Activated T-cell treated with anti-CD3 and anti-CD28 coated beads for 48 hours (primary cell): ENCODE data around the gene ACBD5.
"Not testable (repeated sequence)": the region's sequence is repeated elsewhere in the genome, so short reads cannot be mapped to it uniquely, and the experiment has no call there.

Experiments used
- DNase-seq: peaks from one replicate; pipeline ENCODE4 v3.0.0-alpha.2; 2020; ENCODE audit warnings: low read depth

Gene ACBD5, protein sequence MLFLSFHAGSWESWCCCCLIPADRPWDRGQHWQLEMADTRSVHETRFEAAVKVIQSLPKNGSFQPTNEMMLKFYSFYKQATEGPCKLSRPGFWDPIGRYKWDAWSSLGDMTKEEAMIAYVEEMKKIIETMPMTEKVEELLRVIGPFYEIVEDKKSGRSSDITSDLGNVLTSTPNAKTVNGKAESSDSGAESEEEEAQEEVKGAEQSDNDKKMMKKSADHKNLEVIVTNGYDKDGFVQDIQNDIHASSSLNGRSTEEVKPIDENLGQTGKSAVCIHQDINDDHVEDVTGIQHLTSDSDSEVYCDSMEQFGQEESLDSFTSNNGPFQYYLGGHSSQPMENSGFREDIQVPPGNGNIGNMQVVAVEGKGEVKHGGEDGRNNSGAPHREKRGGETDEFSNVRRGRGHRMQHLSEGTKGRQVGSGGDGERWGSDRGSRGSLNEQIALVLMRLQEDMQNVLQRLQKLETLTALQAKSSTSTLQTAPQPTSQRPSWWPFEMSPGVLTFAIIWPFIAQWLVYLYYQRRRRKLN

DNA sequence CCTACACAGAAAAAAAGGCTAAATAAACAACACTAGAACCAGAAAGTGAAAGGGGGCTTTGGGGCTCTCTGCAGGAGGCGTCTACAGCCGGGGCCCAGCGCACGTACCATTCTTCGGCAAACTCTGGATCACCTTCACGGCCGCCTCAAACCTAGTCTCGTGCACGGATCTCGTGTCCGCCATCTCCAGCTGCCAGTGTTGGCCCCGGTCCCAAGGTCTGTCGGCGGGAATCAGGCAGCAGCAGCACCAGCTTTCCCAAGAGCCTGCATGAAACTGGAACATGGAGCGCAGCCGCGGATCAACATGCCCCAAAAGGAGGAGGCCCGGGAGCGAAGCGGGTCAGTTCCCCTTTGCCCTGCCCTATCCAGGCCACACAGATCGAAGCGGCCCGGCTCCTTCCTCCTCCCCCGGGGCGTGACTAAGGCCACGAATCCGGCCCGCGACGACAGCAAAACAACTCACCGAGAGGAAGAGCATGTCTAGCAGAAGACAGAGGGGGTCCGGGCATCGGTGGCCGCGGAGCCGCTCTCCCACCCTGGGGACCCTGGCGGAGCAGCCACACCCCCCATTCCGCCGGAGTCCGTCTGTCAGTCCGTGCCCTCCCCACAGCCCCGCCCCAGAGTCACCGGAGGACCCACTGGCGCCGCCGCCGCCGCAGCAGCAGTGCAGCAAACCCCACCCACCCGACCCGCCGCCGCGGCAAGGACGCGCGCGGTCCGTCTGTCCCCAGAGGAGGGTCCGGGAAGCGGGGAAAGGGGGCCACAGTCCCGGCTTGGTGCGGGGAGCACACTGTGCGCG lies at the start of gene ACBD5:
ACBD5 (minus strand) TSS at position 586 of the 798 bp plus-strand sequence; CDS start at position 477, 109 bp downstream.
- peak; percentile 70 for DNase-seq

DNA sequence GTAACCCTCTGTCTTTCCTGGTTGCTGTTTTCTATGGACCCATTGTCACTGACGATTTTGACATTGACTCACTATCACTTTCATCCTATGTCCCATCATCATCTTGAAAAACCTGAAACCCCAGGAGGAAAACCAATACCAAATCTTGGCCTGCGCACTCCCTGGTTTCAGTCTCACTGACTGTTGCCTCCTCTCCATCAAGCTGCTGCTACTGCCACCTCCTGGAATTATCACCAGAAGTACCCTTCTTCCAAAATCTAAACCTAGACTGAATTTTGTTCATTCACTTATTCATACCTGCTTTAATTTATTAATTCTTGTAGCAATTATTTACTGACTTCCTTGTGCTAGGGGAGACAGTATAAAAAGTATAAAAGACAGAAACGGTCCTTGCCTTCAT lies 44.5 kb upstream of the ACBD5 start:
- peak; percentile 31 for DNase-seq

DNA sequence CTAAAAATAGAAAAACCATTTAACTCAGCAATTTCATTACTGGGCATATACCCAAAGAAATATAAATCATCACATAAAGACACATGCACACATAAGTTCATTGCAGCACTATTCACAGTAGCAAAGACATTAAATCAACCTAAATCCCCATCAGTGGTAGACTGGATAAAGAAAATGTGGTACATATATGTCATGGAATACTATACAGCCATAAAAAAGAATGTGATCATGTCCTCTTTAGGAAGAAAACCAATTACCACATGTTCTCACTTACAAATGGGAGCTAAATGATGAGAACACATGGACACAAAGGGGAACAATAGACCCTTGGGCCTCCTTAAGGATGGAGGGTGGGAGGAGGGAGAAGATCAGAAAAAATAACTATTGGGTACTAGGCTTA lies 36.0 kb upstream of the ACBD5 start:
- DNase-seq, result no peak

DNA sequence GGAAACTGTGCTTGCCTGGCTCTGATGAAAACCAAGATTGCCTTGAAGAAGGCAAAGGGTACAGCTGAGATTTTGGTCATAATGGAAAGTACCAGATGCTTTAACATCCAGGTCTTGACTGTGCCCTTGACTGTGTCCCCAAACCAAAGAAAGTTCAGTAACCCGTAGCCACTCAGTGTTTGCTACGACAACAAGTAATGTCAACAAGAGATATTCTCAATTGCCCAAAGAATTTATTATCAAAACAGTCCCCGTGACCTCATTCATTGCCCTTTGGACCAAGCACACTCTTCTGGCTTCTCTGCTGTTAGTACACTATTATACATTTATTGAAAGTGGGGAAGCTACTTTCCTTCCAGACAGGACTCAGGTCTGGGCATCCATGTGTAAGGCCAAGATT lies 25.4 kb upstream of the ACBD5 start:
- not testable (repeated sequence) for DNase-seq

DNA sequence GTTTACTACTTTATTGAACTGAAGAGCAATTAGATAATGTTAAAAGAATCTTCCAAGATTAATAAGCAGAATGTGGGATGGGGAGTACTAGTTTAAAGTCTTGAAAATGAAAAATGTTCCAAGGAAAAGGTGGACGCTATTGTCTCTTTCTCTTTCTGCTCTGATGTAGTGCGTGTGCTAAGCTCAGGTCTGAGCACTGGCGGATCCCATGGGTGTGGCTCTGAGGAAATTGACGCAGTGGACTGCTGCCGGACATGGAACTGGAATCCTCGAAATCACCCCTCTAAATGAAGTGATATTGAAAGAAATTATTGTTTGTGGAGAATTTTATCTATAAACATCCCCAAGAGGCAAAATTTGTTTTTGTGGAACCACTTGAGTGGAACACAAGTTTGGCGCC lies 22.2 kb upstream of the ACBD5 start:
- not testable (repeated sequence) for DNase-seq

DNA sequence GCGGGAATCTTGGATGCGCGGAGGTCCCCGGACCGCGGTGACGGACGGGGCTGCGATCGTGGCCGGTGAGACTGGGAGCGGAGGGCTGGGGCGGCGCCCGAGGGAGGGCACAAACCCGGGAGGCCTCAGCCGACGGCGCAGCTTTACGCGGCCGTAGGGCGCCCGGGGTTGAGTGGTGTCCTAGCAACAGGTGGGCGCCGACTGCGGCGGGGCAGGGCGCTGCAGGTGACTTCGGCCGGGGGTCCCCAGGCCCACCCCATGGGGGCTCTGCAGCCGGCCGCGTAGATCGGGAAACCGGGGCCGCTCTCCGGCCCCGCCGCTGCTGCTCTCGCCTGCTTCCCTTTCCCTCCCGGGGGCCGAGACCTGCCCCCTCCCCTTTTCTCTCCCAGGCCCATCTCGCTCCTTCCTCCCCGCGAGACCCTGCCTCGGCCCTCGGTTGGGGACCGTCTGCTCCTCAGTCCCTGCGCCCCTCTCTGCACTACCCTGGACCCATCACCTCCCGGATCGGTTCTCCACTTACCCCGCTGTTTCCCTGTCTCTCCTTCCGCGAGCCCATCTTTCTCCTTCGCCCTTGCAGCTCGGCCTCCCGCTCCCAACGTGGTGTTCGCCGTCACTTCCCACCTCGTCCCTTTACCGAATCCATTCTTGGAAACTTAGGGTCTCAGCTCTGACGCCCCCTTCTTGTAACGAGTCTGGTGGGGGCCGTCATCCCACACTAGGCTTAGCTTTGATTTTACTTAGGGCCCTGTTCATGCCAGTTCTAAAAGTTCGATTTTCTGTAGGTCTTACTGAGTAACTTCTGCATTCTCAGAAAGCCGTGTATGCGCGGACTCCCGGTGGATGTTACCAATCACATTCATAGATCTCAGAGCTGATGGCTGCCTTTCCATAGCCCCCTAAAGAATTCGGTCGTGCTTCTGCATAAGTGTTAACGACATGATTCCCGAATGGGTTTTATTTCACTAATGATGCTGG lies 18.5 kb upstream of the ACBD5 start:
- peak; percentile 24 for DNase-seq

DNA sequence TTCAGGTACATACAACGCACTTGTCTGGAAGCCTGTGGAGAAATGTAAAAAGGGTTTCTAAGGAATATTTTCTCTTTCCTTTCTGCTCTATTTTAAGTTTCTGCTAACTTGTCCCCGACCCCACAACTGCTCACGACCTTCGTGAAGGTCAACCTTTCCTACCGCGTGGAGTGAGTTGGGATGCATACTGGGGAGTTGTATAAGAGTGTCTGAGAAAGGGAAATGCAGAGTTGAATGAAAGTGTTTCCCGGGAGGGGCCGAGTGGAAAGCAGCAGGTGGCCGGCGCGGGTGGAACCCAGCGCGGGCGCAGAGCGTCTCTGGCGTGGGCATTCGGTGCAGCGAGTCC lies 17.9 kb upstream of the ACBD5 start:
- no peak for DNase-seq

DNA sequence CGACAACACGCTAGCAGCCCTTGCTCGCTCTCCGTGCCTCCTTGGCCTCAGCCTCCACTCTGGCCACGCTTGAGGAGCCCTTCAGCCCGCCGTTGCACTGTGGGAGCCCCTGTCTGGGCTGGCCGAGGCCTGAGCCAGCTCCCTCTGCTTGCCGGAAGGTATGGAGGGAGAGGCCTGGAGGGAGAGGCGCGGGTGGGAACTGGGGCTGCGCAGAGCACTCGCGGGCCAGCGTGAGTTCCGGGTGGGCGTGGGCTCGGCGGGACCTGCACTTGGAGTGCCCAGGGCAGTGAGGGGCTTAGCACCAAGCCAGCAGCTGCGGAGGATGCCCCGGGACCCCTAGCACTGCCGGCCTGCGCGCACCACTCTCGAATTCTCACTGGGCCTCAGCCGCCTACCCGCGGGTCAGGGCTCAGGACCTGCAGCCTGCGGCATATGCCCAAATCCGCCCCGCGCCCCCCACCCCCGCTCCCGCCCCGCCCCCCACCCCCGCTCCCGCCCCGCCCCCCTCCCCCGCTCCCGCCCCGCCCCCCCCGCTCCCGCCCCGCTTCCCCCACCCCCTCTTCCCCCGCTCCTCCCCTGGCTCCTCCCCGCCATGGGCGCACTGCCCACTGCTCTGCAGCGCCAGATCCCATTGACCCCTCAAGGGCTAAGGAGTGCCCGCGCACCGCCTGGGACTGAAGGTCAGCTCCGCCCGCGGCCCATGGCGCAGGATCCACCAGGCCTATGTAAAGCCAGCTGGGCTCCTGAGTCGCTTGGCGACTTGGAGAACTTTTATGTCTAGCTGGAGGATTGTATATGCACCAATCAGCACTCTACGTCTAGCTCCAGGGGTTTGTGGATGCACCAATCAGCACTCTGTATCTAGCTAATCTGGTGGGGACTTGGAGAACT lies 15.9 kb upstream of the ACBD5 start:
- DNase-seq, result no peak

DNA sequence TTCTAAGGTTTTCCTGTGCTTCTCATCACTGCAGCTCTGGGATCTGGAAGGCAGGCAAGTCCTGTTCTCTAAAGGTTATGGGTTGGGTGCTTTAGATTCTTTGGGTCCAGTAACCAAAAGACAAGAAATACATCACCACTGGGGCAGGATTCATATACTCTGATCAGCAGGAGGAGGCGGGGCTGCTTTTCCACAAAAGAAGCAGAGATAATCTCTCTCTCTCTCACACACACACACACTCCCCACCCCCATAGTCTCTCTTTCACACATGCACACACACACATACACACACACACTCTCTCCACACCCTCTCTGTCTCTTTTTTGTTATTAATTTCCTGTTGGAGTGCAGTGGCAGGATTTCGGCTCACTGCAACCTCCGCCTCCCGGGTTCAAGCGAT lies 13.0 kb upstream of the ACBD5 start:
- no peak for DNase-seq

DNA sequence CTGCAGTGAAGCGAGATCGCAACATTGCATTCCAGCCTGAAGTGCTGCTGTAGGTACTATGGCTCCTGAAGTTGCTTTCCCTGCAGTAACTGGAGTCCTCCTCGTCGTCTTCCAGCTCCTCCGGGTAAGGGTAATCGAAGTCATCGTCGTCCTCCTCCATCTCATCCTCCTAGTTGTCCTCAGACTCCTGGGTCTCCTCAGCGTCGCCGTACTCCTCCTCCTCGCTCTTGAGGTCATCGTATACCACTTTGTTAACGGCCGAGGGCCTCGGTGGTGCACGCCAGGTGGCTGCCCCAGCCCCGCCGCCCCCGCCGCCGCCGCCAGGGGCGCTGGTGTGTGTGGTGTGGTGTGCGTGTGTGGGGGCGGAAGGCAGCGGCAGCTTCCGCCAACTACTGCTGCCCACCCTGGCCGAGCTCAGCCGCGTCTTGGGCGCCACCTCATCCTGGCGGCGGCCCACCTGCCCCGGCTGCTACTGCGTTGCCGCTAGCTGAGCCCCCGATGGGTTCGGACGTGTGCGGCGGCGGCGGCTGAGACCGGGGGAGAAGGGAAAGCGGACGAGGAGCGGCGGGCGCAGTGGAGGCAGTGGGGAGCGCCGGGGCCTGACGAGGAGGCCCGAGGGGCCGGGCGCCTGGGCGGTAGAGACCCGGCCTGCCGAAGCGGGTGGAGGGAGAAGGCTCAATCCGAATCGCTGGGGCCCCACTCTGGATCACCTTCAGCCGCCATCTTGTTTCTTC lies 11.8 kb upstream of the ACBD5 start:
- peak; percentile 90 for DNase-seq

DNA sequence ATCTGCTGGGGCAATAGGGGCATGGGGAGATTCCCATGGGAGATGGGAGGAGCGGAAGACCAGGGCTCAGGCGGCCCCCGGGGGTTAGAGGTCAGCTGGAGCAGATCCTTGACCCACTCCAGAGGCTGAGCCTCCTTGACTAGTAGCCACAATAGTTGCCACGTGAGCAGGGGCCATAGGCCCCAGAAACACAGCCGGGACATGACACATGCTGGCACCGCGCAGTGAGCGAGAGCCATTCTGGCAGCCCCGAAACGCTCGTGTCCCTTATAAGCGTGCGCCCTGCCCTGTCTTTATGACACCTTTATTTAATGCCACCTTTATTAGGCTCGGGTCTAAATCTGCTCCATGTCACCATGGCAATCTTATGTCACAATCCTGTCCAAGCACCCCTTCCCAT lies 11.0 kb upstream of the ACBD5 start:
- no peak for DNase-seq

DNA sequence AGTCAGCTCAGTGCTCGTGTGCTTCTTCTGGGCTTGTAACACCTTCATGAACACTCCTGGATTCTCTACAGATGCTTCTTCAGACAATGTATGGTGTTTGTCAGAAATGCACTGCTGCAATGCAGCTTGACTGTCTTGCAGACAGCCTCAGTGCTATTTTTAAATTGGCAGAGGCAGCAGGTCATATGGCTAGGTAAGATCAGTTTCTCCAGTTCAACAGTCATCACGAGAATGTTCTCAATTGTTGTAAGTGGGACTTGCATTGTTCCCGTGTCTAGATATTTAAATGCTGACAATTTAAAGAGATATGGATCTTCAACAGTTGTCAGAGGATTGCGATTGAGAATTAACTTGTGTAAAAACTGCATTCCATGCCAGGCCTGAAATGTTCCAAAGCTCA lies 7.6 kb upstream of the ACBD5 start:
- no peak for DNase-seq

DNA sequence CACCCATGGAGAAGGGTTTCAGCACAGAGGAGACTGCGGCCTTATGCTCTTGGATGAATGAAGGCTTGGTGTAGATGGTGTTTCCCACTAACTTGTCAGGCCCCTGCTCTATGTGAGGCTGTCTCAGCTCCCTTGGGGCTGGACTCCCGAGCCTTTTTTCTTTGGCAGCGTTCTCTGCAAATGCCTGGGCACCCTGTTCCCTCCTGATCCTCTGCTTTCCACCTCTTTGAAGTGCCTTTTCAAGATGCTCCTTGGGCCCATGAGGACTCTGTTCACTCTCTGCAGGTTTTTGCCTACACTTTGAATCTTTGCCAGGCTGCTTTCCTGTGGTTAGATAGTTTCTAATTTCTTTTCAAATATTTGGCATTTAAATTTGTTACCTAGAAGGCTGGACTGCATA lies 6.8 kb upstream of the ACBD5 start:
- no peak for DNase-seq

DNA sequence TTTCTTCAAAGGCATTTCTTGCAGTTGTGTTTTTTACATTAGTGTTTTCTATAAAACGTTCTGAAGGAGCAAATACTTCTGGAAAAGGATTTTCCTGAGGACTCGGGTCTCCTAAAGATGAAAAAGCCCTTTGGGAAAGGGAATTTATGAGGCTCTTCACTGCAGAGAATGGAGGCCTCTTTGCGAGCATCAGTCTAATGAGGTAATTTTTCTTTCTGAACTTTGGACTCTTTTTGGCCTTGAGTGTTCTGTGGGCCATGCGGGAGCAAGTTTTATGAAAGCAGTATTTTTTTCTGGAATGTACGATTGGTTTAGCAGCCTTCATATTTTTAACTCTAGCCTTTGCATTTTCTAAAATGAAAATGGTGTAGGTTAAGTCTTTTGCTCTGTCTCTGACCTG lies 6.4 kb upstream of the ACBD5 start:
- DNase-seq, result no peak

DNA sequence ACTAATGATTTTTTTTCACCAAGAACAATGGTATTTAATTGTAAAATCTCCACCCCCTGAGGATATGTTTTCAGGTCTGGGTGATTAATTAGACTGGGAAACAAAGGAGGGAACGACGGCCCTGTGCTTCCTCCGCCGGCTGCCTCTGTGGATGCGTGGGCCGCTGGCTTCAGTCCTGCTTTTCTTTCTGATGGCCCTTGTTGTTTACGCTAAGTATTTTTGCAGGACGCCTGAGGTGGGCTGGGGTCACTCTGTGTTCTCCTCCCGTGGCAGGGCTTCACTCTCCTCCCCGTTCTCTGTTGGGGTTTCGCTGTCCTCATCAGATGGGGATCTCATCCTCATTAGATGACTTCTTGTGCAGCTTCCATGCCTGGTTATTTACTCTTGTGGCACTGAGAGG lies 5.2 kb upstream of the ACBD5 start:
- no peak for DNase-seq

DNA sequence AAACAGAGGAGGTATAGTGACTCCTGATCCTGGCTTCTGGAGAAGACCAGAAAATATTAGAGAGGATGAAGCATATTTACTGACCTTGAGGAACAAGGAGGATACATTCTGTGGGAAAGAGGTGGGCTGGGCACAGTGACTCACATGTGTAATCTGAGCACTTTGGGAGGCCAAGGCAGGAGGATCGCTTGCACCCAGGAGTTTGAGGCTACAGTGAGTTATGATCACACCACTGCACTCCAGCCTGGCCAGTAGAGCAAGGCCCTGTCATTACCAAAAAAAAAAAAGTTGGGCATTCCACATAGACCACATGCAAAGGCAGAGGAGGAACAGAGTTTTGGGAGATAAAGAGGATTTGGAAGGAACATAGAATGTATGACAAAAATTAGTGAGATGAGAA lies 4.4 kb upstream of the ACBD5 start:
- no peak for DNase-seq

DNA sequence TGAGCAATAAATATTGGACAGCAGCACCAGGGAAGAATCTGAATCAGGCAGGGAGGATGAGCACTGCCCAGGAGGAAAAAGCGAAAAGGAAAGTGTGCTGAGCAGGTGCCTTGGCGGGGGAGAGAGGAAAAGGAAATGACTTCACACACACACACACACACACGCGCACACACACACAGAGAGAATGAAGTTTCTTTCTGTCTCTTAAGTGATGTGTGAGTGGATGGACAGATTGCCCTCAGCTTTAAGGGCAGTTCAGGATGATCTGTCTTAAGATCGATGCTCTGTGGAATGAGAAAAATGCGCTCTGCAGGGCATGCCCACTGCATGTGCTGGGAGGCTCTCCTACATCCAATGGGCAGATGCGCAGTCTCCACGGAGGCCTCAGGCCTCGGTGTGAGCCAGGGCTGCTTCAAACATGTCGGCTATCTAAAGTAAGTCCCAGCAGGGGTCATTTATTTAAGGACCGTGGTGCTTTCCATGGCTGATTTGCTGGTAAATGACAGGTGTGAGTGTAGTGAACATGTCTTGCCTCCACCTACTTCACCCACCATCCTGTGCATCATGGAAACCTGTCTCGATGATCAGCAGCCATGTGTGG lies 2.5 kb upstream of the ACBD5 start:
- peak; percentile 47 for DNase-seq

DNA sequence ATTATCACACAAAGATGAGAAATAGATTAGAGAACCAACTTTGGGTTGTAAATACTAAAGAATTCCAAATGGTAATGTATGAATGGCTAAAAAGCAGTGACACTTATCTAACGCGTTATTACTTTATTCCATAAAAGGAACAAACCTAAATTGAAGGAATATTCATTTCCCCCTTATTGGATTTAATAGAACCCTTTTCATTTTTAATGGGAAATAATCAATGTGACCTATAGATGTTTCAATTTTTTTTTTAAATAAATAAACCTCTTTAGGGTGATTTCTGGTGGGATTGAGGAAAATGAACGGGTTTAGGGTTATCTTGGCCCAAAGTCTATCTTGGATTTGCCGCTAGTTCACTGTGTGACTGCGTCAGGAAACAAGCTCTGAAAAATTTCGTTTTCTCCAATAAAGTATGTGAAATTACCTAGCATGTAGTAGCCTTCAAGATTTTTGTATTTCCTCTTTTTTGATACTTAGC lies 1.9 kb upstream of the ACBD5 start:
- no peak for DNase-seq

DNA sequence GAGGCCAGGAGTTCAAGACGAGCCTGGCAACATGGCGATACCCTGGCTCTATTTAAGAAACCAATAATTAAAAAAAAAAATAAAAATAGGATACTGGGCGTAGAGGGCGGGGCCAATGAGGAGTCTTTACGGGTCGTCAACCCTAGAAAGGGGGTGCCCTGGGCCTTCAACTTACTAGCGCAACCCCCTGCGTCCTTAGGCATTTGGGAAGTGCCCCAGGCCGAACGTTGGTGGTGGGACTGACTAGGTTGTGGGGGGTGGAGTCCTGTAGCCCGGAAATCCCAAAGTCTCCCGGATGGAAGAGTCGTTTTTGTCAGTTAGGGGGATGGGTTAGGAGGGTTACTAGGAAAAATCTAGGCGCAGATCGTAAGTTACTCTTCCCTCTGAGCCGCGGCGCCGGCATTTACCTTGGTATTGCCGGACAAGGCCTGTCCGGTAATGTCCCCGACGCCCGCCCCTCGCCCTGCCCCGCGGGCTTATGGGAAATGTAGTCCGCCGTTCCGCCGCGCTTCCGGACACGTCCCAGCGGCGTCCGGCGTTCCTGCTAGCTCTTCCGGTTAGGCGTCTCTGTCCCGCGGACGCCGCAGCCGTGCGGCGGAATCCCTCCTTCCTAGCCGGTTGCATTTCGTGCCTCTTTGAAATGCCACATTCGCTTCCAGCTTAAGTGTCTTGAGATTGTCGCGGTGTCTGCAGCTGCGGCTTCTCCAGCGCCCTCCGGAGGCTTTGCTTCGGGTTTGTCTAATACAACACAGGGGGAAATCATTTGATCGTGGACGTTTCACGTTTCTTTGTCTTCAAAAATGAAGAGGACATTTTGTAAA lies 1.3 kb upstream of the ACBD5 start:
- DNase-seq, result peak; percentile 87
